NOMO-1 treated with dmso at 0.1 percent for 144 hours (cell line): ENCODE data around the gene AGAP3.

Source experiments
- DNase-seq: peaks from one replicate; lab custom pipeline; 2025; ENCODE audit not compliant: unreplicated experiment; lab: John Stamatoyannopoulos, UW

Gene AGAP3

DNA sequence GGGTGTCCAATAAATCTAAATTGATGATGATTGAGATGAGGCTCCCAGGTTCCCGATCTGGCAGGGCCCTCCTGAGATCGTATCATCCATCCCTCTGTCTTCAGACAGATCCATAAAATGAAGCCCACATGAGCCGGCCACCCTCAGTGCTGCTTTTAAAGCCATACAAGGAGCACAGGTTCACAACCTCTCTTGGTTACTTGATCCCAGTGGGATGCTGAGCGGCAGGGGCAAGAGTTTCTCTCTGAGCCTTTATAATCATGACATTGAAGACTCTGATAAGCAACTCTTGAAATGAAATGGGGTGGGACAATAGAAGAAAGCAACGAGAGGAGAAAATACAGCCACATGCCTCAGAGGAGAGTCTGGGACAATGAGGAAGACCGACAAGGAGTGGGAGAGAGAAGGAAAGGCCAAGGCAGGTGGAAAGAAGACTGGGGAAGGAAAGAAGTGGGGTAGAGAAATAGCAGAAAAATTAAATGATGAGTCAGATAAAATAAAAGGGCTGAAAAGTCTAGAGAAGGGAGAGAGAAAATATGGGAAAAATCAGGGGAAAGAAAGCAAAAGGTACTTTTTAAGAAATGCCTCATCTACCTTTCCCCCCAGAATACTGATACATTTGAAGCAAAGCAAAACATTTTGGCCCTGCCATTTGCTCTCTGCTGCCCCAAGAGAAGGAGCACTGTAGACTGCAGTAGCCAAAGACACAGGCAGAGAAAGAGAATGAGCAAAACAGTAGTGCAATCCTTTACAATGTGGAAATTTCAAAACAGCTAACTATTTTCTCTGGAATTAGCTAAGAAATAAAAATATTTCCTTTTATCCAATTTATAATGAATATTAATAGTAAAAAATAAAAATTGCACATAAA, 66.6 kb downstream of the AGAP3 start:
- no peak for DNase-seq

DNA sequence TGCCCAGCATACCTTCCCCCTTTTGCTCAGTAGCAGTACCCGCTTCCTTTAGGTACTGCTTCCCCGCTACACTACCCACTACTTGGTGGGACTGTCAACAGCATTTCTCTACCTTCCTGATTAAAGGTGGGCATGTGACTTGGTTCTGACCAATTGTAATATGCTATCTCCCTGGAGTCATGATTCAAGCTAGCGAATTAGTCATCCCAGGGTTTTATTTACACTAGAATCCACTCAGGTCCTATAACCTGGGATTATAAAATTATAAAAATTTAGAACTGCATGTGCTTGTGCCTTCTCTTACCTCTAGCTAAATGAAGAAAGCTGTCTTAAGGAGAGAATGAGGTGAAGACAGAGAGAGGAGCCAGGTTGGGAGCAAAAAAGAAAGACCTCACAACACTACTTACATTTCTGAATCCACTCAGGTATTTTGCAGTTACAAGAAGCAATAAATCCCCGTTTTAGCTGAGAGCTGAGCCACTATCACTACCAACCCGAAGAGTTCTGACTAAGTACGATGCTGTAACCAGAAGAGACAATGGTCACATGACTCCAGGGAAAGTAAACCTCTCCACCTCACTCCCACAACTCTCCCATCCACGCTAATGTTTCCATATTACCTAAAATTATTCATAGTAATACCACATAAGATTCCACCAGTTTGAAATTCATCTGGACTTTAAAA, 71.5 kb downstream of the AGAP3 start:
- DNase-seq: no peak

DNA sequence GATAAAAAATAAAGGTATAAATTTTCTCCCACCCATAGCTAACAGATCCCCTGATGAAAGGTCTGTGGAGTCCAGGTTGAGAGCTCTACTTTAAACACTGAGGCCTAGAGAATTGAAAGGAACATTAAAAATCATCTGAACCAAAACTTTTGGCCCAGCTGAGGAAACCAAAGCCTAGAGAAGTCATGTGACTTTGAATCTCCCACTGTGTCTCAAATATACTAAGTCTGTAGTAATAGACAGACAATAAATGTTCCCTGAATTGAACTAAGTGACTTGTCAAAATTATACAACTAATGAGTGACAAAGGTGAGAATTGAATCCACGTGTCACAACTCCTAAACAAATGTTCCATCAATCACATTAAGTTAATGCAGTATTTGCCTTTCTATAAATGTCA, 75.5 kb downstream of the AGAP3 start:
- DNase-seq: no peak

DNA sequence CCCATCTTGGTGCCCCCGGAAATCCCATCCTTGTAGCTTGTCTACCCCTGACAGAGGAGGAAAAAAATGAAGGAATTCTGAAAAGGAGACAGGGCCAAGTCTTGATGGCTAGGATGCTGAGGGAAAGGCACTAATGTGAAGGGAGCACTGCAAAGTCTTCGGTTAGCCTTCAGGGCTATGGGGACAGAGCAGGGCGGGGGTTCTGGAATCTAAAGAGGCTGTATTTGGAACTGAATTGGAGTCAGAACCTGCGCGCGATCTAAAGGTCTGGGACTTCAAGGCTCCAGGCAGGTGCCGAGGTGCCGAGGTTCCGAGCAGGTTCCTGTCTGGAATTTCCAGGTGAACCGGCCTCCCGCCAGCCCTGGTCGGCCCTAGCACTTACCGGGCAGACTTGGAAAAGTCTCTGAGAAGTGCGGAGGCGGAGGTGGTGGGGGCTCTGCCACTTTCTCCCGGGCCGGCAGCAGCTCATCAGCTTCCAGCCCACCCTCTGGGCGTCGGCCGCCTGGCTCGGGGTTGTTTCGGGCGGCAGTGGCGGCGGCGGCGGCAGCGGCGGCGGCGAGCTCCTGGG, 80.4 kb downstream of the AGAP3 start:
- no peak for DNase-seq

DNA sequence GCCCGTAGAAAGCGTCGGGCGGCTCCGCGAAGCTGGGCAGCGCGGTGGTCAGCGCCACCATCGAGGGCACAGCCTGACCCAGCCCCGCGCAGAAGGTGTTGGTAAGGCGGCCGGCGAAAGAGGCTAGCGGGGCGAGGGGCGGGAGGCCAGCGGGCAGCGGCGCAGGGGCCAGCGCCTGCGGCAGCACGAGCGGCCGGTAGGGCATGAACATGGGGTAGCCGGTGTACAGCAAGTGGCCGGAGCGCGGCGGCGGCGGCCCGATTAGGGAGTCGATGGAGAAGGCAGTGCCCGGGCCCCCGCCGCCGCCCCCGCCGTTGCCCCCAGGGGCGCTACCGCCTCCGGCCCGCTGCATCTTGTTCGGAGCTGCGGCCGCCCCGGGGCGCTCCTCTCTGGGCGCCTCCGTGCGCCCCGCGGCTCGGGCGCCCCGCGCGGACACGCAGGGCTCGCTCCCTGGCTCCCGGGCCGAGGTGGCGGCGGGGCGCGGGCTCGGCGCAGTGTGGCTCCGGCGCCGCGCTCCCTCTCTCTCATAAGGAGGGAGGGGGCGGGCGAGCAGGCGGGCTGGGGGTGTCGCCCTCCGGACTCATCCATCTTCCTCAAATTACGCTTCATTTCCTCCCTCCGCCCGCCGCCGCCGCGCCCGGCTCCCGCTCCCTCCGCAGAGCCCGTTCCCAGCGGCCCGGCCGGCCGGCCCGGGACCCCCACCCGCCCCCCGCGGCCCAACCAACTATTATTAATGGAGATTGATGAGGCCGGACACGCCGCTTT, 81.1 kb downstream of the AGAP3 start, which contains the start of gene GBX1:
GBX1 (minus strand) TSS at position 498 of the 765 bp plus-strand sequence; CDS start at position 352, 146 bp downstream.
- DNase-seq: no peak

DNA sequence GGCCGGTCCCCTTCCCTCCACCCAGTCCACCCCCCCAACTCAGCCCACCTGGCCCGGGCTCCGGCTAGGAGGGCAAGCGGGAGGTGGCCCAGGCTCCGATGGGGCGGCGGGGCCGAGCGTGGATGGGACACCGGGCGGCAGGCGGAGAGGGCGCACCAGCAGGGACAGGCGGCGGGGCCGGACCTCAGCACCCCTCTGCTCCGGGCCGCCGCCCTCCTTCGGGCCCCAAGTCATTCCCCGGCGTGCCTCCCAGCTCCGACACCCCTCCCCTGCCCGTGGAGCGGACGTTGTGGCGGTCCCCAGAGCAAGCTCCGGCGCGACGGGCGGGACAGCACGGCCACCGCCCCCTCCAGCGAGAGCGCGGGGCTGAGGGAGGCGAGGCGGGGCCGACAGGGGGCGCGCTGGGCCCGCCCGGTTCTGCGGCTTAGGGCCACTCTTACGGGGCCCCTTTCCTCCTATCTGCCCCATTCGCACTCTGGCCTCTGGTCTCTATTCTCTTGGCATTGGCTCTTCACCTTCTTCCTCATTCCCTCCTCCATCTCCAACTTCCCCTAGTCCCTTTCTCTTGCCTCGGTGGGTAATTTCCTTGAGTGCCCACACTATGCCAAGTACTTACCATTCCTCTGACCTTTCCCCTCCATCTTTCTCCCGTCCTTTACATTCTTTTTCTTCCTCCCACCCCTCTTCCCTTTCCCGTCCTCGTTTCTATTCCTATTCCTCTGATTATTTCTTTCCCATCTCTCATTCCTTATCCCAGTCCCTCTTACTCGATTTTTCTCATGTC, 81.9 kb downstream of the AGAP3 start:
- DNase-seq: peak; percentile 23

DNA sequence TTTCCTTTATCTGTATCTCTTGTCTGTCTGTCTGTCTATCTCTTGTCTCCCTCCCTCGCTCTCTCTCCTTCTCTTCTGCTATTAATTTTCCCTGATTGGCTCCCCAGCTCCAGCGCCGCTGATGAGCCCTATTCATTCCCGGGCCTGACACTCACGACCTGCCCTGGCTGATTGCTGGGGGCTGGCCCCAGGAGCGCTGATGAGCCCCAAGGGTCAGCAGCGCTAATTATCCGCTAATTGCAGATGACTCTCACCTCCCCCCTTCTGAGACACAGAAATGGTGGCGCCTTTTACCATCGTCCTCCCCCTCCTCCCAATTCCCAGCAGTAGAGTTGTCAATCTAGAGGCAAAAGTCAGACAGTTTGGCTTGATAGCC, 82.5 kb downstream of the AGAP3 start:
- no peak for DNase-seq

DNA sequence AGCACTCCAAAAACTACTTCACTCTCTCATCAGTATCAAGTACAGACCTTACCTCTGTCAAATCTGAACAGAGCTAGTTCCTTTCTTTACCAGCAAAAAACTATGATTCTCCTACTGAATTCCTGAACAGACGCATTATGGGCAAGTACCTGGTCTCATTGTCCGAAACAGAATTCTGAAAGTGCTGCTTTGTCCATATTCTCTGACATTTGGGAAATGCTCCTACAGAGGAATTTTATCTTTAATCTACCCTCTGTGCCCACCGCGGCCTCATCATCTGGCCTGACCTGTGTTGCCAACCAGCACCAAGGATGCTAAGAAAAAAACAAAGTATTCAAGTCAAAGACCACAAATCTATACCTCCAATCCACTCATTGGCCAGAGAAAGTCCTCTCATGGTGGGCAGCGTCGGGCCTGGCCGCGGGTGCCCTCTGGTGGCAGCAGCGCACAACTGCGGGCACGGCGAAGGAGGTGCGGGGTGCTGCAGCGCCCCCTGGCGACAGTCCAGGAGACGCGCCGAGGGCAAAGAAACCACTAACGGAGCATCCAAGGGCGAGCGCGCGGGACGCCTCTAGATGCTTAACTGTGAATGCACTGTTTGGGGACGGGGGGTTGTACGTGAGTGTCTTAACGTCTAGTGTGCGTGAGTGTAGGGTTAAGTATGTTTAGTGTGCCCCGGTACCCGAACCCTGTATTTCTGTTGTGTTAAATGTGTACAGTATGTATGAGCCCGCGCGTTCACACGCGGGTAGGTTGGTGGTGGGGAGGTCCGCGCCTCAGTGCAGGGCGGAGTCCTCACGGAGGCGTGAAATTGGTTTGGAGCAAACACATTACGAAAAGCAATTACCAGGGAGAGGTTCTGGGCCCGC, 86.2 kb downstream of the AGAP3 start:
- no peak for DNase-seq

DNA sequence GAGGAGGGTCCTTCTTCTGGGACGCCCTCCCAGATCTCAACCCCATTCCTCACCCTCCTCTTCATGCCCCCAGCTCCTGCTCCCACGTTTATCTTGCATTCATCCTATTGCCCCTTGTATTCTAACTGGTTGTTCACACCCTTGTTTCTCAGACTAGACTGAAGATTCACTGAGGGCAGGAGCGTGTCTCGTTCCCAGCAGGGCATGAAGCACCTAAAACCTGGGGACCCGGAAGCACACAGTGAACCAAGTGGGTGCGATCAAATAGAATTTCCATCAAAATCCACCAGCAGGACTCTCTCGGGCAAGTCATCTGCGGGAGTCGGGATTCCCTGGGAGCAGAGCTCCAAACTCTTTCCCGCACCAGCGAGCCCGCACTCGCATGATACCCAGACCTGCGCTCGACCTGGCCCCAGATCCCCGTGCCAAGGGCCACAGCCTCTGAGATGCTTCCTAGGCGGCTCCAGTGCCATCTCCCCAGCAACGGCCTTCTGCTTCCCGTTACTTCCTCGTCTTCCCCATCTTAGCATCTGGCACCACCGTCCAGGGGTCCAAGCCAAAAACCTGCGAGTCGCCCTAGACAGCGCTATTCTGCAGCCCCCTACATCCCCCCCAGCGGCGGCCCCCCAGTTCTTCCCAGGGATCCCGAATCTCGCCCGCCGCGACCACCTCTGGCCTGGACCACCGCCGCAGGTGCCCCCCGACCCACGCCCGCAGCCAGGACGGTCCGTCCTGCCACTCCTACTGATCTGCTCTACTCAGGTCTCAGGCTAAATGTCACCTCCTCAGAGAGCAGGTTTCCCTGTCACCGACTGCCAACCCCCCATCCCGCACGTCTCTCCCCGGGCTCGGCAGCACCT, 87.3 kb downstream of the AGAP3 start:
- DNase-seq: no peak

DNA sequence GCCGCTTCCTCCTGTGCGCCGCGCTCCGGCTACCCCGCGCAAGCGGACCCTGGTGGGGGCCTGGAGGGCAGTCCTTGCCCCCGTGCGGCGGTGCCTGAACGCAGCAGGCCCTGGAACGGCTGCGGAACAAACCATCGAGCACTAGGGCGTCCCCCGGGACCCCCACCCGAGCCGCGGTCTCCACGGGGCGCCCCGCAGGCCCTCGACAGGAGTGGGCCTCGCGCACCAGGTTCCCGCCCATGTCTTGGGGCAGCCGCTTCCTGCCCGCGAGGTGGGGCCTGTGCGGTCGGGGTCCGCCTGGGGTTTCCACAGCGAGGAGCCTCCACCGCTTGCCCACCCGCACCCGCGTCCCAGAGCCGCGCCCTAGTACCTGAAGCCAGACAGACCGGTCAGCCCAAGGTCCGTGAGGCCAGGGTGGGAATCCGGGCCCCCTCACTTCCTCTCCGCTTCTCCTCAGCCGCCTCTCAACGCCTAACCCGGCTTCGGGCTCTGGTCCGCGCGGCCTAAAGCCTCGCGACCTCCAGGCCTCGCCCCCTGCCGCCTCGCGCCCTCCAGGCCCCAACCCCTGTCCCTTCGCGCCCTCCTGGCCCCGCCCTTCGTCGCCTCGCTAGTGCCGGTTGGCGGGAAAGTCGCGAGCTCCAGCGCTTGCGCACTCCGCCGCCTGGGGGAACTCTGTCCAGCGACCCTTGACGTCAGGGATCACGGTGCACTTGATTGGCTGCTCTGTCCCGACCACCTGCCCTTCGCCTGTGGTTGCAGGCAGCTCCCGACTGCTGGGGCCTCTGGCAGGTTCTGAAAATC, 88.2 kb downstream of the AGAP3 start:
- no peak for DNase-seq

DNA sequence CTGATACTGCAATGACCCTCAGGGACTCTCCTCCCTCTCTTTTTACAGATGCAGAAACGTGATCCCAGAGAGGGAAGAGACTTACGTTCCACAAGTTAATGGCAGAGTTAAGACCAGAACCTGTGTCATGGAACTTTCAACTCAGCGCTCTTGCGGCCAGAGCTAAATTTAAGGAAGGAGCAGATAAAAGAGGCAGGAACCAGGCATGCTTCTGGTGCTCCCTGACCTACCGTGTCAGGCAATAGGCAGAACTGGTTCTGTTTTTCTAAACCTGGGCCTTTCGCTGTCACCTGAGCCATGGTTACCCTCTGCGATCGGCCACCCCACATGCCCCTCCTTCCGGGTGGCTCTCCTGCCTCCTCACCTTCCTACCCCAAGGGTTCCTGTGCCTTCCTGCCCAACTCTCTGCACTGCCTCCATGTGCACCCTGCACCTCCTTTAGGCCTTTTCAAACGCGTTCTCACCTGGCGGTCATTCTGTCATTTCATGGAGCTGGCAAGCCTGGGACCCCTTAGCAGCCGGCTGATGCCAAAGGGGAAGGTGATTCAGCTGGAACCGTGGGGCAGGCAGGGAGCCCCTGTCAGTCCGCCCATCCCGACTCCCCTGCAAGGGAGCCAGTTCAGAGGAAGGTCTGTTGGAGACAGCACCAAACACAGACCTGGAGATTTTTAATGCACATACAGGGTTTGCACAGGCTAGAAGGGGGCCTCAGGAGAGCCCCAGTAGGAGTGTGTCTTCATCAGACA, 88.9 kb downstream of the AGAP3 start:
- DNase-seq: no peak

DNA sequence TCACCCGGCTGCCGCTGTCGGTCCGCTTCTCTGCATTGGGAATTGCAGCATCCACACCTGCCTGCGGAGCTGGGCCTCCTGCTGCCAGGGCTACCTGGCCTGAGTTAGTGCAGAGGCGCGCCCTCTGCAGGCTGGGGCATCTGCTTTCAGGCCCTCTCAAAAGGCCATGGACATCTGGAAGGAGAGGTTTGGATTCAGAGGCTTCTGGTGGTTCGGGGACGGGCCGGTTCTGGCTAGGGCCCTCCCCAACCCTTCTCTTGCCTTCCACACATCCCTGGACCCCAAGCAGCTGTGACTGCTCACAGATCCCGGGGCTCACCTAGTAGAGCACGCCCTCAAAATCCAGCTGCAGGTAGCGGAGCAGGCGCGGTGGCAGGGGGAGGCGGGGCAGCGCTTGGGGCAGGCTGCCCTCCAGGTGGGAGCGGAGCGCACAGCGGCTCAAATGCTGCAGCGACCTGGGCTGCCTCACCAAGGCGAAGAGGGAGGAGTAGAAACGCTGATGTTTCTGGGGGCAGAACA, 89.6 kb downstream of the AGAP3 start:
- DNase-seq: no peak

DNA sequence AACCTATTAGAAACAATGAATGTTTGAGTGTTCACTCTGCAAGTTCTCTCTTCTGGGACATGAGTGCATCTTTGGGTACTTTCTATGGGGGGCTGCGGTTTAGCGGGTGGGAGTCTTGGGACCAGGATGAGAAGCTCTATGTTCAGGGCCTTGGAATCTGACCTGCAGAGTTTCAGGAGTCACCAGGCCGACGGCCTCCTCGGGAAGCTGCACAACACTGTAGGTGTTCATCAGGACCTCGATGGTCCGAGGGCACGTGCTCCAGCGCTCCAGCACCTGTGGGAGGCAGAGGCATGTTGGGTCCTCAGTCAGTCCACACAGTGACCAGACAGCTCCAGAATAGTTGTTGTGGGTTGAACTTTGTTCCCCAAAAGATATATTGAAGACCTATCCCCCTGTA, 90.1 kb downstream of the AGAP3 start:
- DNase-seq: no peak

DNA sequence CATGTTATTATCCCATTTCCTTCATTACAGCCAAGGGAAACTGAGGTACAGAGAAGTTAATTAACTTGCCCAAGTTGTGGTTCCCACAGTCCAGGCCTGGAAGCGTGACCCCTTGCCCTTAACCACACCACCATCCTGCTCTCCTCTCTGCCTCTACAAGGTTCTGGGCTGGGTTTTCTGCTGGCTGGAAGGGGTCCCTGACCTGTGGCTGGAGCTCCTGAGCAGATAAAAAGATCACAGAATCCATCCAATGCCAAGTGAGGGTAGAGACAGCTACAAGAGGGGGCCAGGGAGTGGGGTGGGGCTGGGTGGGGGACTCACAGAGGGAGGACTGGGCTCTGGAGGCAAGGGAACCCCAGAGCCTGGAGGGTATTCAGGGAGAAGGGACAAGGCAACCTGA, 91.0 kb downstream of the AGAP3 start:
- no peak for DNase-seq

DNA sequence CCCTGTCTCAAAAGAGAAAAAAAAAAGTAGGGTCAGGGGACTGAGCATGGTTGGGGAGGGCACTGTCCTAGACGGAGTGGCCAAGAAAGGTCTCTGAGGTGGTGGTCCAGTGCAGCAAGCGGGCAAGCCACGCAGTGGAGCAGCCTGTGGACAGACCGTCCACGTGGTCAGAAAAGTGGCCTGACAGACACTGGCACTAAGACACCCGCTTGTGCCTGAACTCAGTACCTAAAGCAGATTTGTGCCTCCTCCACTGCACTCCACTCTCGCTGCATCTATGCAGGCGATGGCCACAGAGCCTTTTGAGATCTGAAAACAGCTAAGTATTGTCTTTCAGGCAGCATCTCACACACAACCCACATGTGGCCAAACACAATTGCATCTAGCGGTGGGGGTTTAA, 92.0 kb downstream of the AGAP3 start:
- DNase-seq: no peak

DNA sequence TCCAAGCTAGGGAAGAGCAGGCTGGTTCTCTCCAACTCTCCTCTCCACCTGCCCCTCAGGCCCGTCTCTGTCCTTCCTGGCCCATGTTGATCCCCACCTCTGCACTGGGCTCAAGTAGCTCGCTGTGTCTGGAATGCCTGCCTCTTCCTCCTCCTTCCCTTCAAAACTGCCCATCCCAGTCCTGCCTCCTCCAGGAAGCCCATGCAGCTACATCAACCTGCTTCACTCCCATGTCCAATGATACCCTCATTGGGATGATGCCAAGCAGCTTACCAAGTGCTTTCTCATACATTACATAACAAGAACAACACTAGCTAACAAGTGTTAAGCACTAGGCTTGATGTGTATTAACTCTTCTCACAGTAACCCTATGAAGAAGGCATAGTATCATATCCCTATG, 92.6 kb downstream of the AGAP3 start:
- no peak for DNase-seq

DNA sequence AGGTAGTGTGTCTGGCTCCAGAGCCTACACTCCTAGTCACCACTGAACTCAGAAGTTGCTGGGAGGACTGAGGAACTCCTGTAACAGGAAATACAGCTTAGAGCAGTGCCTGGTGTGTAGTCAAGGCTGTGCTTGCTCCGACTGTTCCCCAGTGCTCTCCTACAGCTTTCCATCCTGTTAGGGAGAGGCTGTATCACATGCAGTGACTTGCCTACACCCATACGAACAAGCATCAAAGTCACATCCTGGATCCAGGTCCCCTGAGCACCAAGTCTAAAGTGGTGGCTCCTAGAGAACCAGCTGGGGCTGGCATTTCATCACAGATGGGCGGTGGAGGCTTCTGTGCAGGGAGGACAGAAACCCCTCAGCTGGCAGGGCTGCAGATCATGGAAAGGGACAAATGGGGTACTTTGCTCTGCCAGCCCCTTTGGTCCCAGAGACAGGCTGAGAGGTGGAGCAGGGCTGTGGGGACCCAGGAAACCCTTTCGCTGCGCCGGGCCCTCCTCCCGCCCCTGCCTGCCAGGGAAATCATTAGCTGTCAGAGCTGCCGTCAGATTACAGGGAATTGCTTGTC, 93.1 kb downstream of the AGAP3 start:
- DNase-seq: no peak
